KMS-11 (cell line): Measurements from ENCODE around the gene S100A13.

Experiments
- H2AFZ ChIP-seq: fragments of 200-600 bp; sonication (generic); 2 replicates; pipeline ENCODE4 v1.6.1; 2016; ENCODE audit warnings: antibody characterized with exemption, mixed run types, low read depth
- H3K27ac ChIP-seq: fragments of 200-600 bp; sonication (generic); 2 replicates; pipeline ENCODE4 v1.6.1; 2016; ENCODE audit warnings: mild to moderate bottlenecking, mixed run types
- H3K27me3 ChIP-seq: fragments of 200-600 bp; sonication (generic); 2 replicates; pipeline ENCODE4 v1.6.1; 2017; ENCODE audit warnings: mild to moderate bottlenecking, low read depth, mixed run types, moderate library complexity; ENCODE audit not compliant: insufficient read depth
- H3K36me3 ChIP-seq: fragments of 200-600 bp; sonication (generic); 2 replicates; pipeline ENCODE4 v1.6.1; 2017; ENCODE audit warnings: mild to moderate bottlenecking, mixed run types; ENCODE audit not compliant: insufficient read depth
- H3K4me1 ChIP-seq: fragments of 200-600 bp; sonication (generic); 2 replicates; pipeline ENCODE4 v1.6.1; 2016; ENCODE audit warnings: mild to moderate bottlenecking, low read depth, mixed run types; ENCODE audit not compliant: poor library complexity, severe bottlenecking
- H3K4me2 ChIP-seq: fragments of 200-600 bp; sonication (generic); 2 replicates; pipeline ENCODE4 v1.7.0; 2016; ENCODE audit warnings: mild to moderate bottlenecking, mixed run types
- H3K4me3 ChIP-seq: fragments of 200-600 bp; sonication (generic); IDR thresholded peaks from 2 replicates; pipeline ENCODE4 v1.6.1; 2017; ENCODE audit warnings: low read depth, low read length, mixed read lengths; ENCODE audit not compliant: insufficient read depth
- H3K79me2 ChIP-seq: fragments of 200-600 bp; sonication (generic); 2 replicates; pipeline ENCODE4 v1.6.1; 2016; ENCODE audit warnings: low read depth, mixed run types; ENCODE audit not compliant: insufficient read depth
- H3K9ac ChIP-seq: fragments of 200-600 bp; sonication (generic); 2 replicates; pipeline ENCODE4 v1.6.1; 2016; ENCODE audit warnings: mild to moderate bottlenecking, mixed run types
- H4K20me1 ChIP-seq: fragments of 200-600 bp; sonication (generic); 2 replicates; pipeline ENCODE4 v1.6.1; 2016; ENCODE audit warnings: mild to moderate bottlenecking, mixed run types; ENCODE audit not compliant: insufficient read depth
- TF ChIP-seq, protein P1 (sequence below): fragments of 200-600 bp; sonication (generic); conservative IDR thresholded peaks from 2 replicates; pipeline ENCODE4 v1.6.1; 2017; ENCODE audit warnings: low read depth, mild to moderate bottlenecking, antibody characterized with exemption, low read length, moderate library complexity, mixed read lengths

S100A13 gene

DNA sequence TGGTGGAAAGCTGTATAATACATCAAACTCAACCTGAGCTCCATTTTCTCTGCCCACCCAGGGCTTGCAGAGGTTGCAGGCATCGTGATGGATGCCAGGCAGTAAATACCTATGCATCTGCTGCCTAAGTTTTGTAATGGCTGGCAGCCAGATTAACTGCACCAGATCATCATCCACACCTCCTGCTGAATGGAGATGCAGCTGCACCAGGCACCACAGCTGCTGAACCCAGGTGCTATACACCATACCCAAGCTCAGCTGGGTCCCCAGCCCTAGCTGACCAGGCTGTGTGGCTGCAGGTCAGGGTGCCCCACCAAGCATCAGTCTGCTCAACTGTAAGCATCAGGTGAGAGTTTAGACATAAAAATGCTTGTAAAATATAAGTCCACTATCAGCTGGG lies 24.5 kb upstream of the S100A13 start:
- no peaks in the 10 kb centered on the region for H3K36me3 ChIP-seq
- H3K4me3 ChIP-seq = no peak overlapping the region
- H3K27ac ChIP-seq = no peak overlapping the region
- no peaks in the 10 kb centered on the region for H4K20me1 ChIP-seq
- no peaks in the 10 kb centered on the region for H3K27me3 ChIP-seq
- no peak overlapping the region for H2AFZ ChIP-seq
- H3K4me1 ChIP-seq = peaks cover 5% of the 10 kb centered on the region
- no peaks in the 10 kb centered on the region for H3K79me2 ChIP-seq
- TF ChIP-seq, protein P1, sequence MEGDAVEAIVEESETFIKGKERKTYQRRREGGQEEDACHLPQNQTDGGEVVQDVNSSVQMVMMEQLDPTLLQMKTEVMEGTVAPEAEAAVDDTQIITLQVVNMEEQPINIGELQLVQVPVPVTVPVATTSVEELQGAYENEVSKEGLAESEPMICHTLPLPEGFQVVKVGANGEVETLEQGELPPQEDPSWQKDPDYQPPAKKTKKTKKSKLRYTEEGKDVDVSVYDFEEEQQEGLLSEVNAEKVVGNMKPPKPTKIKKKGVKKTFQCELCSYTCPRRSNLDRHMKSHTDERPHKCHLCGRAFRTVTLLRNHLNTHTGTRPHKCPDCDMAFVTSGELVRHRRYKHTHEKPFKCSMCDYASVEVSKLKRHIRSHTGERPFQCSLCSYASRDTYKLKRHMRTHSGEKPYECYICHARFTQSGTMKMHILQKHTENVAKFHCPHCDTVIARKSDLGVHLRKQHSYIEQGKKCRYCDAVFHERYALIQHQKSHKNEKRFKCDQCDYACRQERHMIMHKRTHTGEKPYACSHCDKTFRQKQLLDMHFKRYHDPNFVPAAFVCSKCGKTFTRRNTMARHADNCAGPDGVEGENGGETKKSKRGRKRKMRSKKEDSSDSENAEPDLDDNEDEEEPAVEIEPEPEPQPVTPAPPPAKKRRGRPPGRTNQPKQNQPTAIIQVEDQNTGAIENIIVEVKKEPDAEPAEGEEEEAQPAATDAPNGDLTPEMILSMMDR = no peak
- no peak overlapping the region for H3K4me2 ChIP-seq
- H3K9ac ChIP-seq = no peak overlapping the region

DNA sequence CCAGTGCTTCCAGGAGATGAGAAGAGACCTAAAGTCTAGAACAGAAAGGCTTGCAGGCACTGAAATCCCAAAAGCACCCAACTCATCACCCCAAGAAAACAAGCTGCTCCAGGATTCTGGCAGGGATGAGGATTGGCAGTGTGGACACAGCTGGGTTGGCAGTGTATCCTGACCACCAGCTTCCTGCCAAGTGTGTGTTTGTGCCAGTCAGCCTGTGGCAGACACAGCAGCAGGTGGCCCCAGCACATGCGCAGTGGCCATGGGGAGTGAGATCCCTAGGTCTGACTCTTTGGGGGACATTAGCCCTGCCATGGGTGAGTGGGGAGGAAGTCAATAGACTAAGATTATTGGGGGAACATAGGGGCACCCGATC lies 22.5 kb upstream of the S100A13 start:
- H3K79me2 ChIP-seq = no peaks in the 10 kb centered on the region
- TF ChIP-seq, protein P1 = no peak; the same call in 1 of the 2 replicates
- H3K4me1 ChIP-seq = peaks cover 5% of the 10 kb centered on the region
- no peak overlapping the region; the same call in 1 of the 2 replicates for H3K27ac ChIP-seq
- no peaks in the 10 kb centered on the region for H3K27me3 ChIP-seq
- H3K36me3 ChIP-seq = peaks cover 11% of the 10 kb centered on the region
- H3K9ac ChIP-seq = no peak overlapping the region
- H3K4me3 ChIP-seq = no peak overlapping the region
- H2AFZ ChIP-seq = no peak overlapping the region
- H4K20me1 ChIP-seq = no peaks in the 10 kb centered on the region
- H3K4me2 ChIP-seq = no peak overlapping the region

DNA sequence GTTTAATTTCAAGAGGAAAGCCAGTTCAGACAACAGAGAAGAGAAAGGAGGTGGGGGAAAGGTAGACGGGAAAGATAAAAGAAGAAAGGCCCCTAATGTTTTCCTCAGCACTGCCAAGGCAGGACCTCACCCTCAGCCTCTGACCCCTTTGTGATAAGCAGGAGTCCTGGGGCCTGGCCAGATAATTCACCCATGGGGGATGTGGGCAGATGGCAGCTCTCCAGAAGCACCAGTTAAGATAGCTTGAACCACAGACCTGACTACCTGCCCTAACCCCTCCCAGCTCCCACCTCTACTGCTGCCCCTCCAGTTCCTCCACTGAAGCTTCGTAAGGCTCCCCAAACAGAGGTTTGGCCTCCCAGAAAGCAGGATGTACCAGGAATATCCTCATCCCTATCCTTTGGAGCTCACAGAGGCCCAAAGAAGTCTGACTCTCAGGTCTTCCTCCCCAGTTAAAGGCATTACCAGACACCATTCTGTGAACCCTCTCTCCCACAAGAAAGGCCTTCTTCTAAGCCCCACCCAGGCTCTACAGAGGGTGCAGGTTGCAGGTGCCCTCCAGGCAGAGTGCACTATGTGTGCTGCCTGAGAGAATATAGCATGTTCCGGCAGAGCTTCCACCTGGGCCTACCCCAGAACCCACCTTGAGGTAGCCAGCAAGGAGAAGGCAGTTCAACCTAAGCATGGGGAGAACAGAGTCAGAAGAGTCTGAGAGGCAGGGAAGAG lies 22.0 kb upstream of the S100A13 start:
- Histone ChIP-seq H3K9ac (no peak overlapping the region), H3K79me2 (no peaks in the 10 kb centered on the region), H2AFZ (no peak overlapping the region), H3K27me3 (no peaks in the 10 kb centered on the region), H3K36me3 (peaks cover 16% of the 10 kb centered on the region), H3K4me1 (peaks cover 5% of the 10 kb centered on the region), H3K4me3 (no peak overlapping the region), H3K27ac (no peak overlapping the region; the same call in 1 of the 2 replicates), H3K4me2 (no peak overlapping the region), H4K20me1 (no peaks in the 10 kb centered on the region)
- TF ChIP-seq, protein P1 = no peak; the same call in 1 of the 2 replicates

DNA sequence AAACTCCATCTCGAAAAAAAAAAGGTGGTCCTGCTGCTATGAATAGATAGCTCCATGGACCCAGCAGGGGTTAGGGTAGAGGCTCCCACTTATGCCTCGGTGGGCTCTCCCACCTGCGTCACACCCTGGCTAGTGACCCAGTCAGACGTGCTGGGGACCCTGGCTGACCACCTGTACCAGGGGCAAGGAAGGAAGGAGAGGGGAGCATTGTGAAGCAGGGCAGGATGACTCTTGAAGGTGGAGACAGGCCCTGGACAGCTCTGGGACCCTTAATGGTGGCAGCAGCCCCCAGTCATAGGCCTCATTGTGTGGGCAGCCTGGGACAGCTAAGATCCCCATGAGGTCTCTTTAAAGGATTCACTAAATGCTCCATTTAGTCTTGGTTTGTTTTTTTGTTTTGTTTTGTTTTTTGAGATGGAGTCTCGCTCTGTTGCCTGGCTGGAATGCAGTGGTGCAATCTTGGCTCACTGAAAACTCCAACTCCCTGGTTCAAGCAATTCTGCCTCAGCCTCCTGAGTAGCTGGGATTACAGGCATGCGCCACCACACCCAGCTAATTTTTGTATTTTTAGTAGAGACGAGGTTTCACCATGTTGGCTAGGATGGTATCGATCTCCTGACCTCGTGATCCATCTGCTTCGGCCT lies 20.8 kb upstream of the S100A13 start:
- Histone ChIP-seq H3K27ac (no peak overlapping the region), H3K36me3 (peaks cover 26% of the 10 kb centered on the region), H3K4me2 (no peak overlapping the region), H3K27me3 (no peaks in the 10 kb centered on the region), H3K79me2 (no peaks in the 10 kb centered on the region), H2AFZ (no peak overlapping the region), H3K4me1 (peaks cover 5% of the 10 kb centered on the region), H3K9ac (no peak overlapping the region), H3K4me3 (no peak overlapping the region), H4K20me1 (no peaks in the 10 kb centered on the region)
- TF ChIP-seq, protein P1 = no peak
